Astrocyte (in vitro differentiated cells and primary cell): ENCODE measurements around the gene KRT4.

Experiments used
- CTCF ChIP-seq: IDR thresholded peaks from 2 replicates; pipeline ENCODE4 v1.5.1; 2011; ENCODE audit warnings: low read depth, mild to moderate bottlenecking, inconsistent platforms, low read length, moderate library complexity; ENCODE audit not compliant: insufficient read depth
- EZH2 ChIP-seq: IDR thresholded peaks from 2 replicates; pipeline ENCODE4 v1.6.1; 2012; ENCODE audit warnings: mild to moderate bottlenecking, low read length, inconsistent platforms; ENCODE audit not compliant: insufficient read depth

DNA sequence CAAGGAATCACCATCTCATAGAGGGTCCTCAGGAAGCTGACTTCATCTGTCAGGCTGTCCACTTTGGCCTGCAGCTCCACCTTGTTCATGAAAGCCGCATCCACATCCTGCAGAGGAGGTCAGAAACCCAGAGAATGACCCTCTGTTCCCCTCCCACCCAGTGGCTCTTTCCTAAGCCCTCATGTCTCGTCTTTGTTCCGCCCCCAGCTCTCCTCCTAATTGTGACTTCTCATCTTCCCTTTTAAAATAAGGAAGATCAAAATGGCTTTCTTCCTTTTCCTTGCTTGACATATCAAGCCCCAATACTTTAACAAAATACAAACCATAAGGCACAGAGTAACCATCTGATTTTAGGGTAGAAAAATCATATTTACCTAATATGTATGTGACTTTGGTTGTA, 41.1 kb downstream of the KRT4 start:
- TF ChIP-seq CTCF (no peak), EZH2 (no peak)
